ENCODE data around the gene DIAPH1.

The DIAPH1 gene

GRCh38 chr5:141640051-141640415 is 21.2 kb upstream of the DIAPH1 start:
- DNase-seq: no peak

- no peak for DNase-seq
These were observed 20.7 kb upstream of the DIAPH1 start for GRCh38 chr5:141639357-141640050.

- DNase-seq: no peak
These were observed 20.0 kb upstream of the DIAPH1 start for GRCh38 chr5:141638771-141639170.

- DNase-seq: peak in 15 of 51 donors; percentile 8 to 34 (median 23)
These were observed 19.1 kb upstream of the DIAPH1 start for GRCh38 chr5:141637767-141638419.

- peak in 8 of 51 donors; percentile 34 to 70 (median 60) for DNase-seq
These were observed 18.4 kb upstream of the DIAPH1 start for GRCh38 chr5:141637123-141637766.

GRCh38 chr5:141636413-141637122 is 17.8 kb upstream of the DIAPH1 start, which contains the start of the genes HDAC3 and RELL2:
HDAC3 (minus strand) TSS chr5:141636849; CDS start chr5:141636790, 59 bp downstream.
RELL2 (plus strand) TSS chr5:141636997; CDS start chr5:141638226, 1,229 bp downstream.
- peak; percentile 14 to 96 (median 85) for DNase-seq

- no peak for DNase-seq
These were observed 17.3 kb upstream of the DIAPH1 start for GRCh38 chr5:141636106-141636412.

GRCh38 chr5:141635646-141636045 is 16.8 kb upstream of the DIAPH1 start:
- DNase-seq: no peak

GRCh38 chr5:141634720-141635119 is 15.9 kb upstream of the DIAPH1 start:
- DNase-seq: no peak

- no peak for DNase-seq
These were observed 15.2 kb upstream of the DIAPH1 start for GRCh38 chr5:141633871-141634561.

GRCh38 chr5:141632650-141633049 is 13.8 kb upstream of the DIAPH1 start:
- no peak for DNase-seq

GRCh38 chr5:141630570-141631140 is 11.9 kb upstream of the DIAPH1 start:
- no peak for DNase-seq

- no peak for DNase-seq
These were observed 9.5 kb upstream of the DIAPH1 start for GRCh38 chr5:141628175-141628788.

GRCh38 chr5:141623611-141624010 is 4.8 kb upstream of the DIAPH1 start:
- DNase-seq: no peak

GRCh38 chr5:141623186-141623585 is 4.4 kb upstream of the DIAPH1 start:
- DNase-seq: peak in 1 of 51 donors; percentile 5

GRCh38 chr5:141618030-141618803 is 583 bp downstream of the DIAPH1 start:
- peak in 6 of 51 donors; percentile 15 to 71 (median 43) for DNase-seq

GRCh38 chr5:141617682-141618029 is 1.1 kb downstream of the DIAPH1 start:
- DNase-seq: peak in 1 of 51 donors; percentile 55

- no peak for DNase-seq
These were observed 1.7 kb downstream of the DIAPH1 start for GRCh38 chr5:141617128-141617527.

- no peak for DNase-seq
These were observed 2.6 kb downstream of the DIAPH1 start for GRCh38 chr5:141615991-141616720.

Measured in hypothalamus (tissue), 51 donors.